ENCODE data around the gene VRTN.

DNA sequence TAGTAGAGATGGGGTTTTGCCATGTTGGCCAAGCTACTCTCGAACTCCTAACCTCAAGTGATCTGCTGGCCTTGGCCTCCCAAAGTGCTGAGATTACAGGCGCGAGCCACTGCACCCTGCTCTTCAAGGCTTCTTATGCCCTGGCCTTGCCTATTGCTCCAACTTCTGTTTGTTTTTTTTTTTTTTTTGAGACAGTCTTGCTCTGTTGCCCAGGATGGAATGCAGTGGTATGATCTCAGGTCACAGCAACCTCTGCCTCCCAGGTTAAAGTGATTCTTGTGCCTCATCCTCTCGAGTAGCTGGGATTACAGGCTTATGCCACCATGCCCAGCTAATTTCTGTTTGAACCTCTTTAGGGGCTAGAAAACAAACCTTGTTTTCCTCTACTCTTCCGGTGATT lies 39.6 kb upstream of the VRTN start:
- TF ChIP-seq JUND (IDR thresholded peaks at IDR 0.05; ENCODE audit: low read length) (no peak), NRF1 (IDR thresholded peaks at IDR 0.05; ENCODE audit: low read depth, low read length) (no peak), SIN3A (conservative IDR thresholded peaks at IDR 0.05 in 1 of 2, IDR thresholded peaks at IDR 0.05 in 1 of 2; ENCODE audit: low read depth in 1 of 2, low read length in 2 of 2) (no peak), SRF (IDR thresholded peaks at IDR 0.05; ENCODE audit: low read depth, low read length) (no peak), GTF2F1 (IDR thresholded peaks at IDR 0.05; ENCODE audit: borderline replicate concordance, low read depth, low read length) (no peak), SUZ12 (IDR thresholded peaks at IDR 0.05; ENCODE audit: low read length) (no peak), SP2 (IDR thresholded peaks at IDR 0.05; ENCODE audit: low read length) (no peak), CEBPB (IDR thresholded peaks at IDR 0.05; ENCODE audit: low read depth, low read length) (no peak), CBX5 (IDR thresholded peaks at IDR 0.05; ENCODE audit: low read depth, low read length) (no peak), POLR2A (IDR thresholded peaks at IDR 0.05; ENCODE audit: control extremely low read depth in 1 of 2, low read depth in 2 of 2, low read length in 2 of 2) (no peak), POLR2AphosphoS5 (IDR thresholded peaks at IDR 0.05; ENCODE audit: low read depth, low read length) (no peak)
- TF ChIP-seq, protein P1, sequence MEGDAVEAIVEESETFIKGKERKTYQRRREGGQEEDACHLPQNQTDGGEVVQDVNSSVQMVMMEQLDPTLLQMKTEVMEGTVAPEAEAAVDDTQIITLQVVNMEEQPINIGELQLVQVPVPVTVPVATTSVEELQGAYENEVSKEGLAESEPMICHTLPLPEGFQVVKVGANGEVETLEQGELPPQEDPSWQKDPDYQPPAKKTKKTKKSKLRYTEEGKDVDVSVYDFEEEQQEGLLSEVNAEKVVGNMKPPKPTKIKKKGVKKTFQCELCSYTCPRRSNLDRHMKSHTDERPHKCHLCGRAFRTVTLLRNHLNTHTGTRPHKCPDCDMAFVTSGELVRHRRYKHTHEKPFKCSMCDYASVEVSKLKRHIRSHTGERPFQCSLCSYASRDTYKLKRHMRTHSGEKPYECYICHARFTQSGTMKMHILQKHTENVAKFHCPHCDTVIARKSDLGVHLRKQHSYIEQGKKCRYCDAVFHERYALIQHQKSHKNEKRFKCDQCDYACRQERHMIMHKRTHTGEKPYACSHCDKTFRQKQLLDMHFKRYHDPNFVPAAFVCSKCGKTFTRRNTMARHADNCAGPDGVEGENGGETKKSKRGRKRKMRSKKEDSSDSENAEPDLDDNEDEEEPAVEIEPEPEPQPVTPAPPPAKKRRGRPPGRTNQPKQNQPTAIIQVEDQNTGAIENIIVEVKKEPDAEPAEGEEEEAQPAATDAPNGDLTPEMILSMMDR (IDR thresholded peaks at IDR 0.05; ENCODE audit: control extremely low read depth in 1 of 3, insufficient read depth in 1 of 3, low read depth in 1 of 3, low read length in 3 of 3), result no peak
- TF ChIP-seq, protein P2, sequence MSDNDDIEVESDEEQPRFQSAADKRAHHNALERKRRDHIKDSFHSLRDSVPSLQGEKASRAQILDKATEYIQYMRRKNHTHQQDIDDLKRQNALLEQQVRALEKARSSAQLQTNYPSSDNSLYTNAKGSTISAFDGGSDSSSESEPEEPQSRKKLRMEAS (IDR thresholded peaks at IDR 0.05), result no peak
- TF ChIP-seq, protein P3, sequence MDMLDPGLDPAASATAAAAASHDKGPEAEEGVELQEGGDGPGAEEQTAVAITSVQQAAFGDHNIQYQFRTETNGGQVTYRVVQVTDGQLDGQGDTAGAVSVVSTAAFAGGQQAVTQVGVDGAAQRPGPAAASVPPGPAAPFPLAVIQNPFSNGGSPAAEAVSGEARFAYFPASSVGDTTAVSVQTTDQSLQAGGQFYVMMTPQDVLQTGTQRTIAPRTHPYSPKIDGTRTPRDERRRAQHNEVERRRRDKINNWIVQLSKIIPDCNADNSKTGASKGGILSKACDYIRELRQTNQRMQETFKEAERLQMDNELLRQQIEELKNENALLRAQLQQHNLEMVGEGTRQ (IDR thresholded peaks at IDR 0.05; ENCODE audit: low read length), result no peak
